HG03280 (cell line): ENCODE measurements around the gene P3H3.

Experiments
- ATAC-seq: cut with Tn5 transposase; IDR thresholded peaks from one replicate; pipeline ENCODE4 v1.9.1; 2021; ENCODE audit warnings: mild to moderate bottlenecking, moderate library complexity; ENCODE audit not compliant: unreplicated experiment

Gene P3H3

GRCh38 chr12:6842075-6842474, 13.9 kb downstream of the P3H3 start:
- no peak for ATAC-seq

DNA sequence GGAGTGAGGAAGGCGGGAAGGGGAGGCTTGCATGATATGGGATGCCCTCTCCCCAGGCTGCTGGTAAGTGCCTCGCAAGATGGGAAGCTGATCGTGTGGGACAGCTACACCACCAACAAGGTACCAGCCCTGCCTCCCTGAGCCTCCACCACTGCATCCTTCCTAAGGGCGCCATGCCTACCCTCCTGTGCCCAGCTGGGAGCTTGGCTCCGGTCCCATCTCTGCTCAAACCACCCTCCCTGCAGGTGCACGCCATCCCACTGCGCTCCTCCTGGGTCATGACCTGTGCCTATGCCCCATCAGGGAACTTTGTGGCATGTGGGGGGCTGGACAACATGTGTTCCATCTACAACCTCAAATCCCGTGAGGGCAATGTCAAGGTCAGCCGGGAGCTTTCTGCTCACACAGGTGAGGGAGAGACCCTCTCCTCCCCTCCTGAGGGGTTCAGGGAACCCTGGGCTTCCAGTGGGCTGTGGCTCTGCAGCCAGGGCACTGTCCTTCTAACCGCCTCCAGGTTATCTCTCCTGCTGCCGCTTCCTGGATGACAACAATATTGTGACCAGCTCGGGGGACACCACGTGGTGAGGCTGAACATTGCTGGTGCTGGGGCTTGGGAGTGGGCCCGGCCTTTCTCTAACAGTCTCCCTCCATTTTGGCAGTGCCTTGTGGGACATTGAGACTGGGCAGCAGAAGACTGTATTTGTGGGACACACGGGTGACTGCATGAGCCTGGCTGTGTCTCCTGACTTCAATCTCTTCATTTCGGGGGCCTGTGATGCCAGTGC, 15.1 kb downstream of the P3H3 start:
- no peak for ATAC-seq

DNA sequence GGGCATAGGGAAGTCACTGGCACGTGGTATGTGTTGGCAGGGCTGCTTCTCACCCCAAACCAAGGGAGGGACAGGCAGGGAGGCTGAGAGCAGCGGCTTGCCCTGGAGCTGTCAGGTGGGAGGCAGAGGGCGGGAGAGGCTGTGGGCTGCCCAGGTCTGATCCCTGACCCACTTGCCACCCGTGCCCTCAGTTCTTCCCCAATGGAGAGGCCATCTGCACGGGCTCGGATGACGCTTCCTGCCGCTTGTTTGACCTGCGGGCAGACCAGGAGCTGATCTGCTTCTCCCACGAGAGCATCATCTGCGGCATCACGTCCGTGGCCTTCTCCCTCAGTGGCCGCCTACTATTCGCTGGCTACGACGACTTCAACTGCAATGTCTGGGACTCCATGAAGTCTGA, 17.2 kb downstream of the P3H3 start:
- ATAC-seq: no peak

DNA sequence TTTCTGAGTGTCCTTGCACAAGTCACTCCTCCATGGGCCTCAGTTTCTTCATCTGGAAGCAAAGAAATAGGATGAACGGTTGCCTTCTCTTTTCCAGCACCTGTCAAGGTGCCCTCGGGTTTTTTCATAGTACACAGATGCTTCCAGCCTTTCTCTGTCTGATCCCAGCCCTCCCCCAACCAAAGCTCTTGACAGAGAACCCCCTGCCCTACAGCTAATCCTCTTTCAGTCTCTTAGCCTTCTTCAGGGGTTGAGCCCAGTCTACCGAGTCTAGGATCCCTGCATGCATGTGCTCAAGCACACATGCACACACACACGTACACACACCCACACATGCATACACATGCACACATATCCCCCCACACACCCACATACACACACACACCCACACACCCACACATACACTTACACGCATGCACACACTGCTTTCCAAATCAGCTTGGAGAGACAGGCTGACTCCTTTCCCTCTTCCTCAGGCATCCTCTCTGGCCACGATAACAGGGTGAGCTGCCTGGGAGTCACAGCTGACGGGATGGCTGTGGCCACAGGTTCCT, 18.2 kb downstream of the P3H3 start:
- no peak for ATAC-seq

- ATAC-seq: no peak
These were observed 19.5 kb downstream of the P3H3 start for GRCh38 chr12:6847676-6848075.

GRCh38 chr12:6849427-6849826, 21.2 kb downstream of the P3H3 start:
- ATAC-seq: no peak

DNA sequence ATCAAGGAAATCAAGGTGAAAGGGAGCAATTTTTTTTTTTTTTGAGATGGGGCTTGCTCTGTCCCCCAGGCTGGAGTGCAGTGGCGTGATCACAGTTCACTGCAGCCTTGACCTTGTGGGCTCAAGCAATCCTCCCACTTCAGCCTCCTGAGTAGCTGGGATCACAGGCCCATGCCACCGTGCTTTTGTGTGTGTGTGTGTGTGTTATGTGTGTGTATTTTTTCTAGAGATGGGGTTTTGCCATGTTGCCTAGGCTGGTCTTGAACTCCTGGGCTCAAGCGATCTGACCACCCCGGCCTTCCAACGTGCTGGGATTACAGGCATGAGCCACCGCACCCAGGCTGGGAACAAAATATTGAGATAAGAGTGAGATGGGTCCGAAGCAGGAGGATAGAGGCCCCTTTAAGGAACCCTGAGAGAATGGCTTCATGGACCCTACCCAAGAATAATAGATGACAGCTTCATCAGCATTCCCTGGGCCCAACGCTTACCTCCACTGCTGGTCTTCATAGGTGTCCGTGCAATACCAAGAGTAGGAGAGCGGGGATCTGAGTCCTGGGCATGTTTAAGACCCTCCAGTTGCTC, 21.9 kb downstream of the P3H3 start:
- no peak for ATAC-seq

DNA sequence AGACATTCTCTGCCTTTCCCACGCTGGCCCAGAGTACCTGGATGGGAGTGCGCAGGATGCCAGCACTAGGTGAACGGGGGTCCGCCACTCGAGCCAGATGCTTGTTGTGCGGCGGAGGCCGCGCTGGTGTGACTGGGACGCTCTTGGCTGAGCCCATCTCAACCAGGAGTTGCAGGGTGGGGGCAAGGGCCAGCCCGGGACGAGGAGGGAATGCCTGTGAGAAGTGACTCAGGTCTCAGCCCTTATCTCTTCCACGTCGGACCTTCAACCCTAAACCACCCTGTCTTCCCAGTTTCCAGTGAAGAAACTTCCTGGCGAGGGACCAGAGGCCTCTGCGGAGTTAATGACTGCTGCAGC, 22.6 kb downstream of the P3H3 start:
- no peak for ATAC-seq

DNA sequence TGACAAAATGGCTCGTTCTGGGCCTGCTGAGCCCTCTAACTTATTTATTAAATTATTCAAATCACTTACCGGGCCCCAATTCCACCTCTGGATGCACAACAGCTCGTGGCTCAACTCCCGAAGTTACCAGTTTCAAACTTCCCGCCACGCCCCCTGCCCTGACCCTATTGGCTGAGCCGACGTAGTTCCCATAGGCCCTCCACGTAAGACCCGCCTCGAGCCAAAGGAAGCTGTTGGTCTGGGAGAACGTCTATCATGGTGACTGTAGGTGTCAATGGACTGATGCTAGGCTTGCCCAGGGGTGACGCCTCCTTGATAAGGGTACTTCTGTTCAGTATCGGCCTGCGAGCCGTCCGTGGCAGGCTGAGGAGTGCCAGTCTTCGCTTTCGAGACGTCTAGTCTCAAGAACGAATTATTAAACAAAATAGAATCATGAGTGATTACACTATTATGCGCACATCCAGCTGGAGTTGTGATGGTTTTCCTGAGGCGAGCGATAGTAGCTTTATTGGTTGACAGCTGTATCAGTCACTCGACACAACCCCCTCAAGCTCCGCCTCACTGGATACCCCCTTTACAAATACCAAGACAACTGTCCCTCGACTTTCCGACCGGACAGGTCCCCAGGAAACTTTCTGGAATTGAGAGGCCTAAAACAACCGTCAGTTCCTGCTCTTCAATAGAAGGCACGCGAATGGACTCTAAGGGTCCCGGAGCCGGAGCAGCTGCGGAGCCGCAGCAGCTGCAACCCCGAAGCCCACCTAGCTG, 23.1 kb downstream of the P3H3 start, which contains the start of gene CDCA3:
Gene CDCA3 (minus strand): TSS at position 134 of the 768 bp plus-strand sequence. CDS start 334 bp downstream, outside the sequence.
- peak; percentile 52 for ATAC-seq

DNA sequence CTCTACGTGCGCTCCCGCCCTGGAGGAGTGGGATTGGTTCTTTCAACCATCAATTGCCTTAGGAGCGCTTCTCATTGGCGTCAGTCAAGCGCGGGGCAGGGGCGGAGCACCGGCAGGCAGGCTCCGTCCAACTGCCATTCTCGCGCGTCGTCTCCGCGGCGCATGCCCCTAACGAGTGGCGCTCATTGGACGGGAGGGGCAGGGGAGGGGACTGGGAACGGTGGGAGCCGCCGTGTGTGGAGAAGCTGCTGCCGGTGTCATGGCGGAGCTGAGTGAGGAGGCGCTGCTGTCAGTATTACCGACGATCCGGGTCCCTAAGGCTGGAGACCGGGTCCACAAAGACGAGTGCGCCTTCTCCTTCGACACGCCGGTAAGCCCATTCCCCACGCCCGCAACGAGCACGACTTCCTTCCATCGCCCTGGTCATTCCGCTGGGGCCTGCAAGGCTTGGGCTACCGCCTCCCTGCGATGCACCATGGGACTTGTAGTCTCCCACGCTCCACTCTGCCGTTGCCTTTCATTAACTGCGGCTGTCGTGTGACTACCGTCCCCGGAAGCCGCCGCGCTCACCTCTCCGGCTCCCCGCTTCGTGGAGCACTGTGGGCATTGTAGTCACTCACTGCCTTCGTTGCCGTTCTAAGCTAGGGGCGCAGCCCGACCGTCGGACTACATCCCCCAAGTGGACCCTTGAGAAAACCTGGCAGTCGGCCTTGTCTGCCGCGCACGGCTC, 23.9 kb downstream of the P3H3 start, which contains the start of gene USP5:
Gene USP5 (plus strand): TSS at position 230 of the 730 bp plus-strand sequence. CDS start 30 bp downstream, at position 260.
- peak; percentile 72 for ATAC-seq

DNA sequence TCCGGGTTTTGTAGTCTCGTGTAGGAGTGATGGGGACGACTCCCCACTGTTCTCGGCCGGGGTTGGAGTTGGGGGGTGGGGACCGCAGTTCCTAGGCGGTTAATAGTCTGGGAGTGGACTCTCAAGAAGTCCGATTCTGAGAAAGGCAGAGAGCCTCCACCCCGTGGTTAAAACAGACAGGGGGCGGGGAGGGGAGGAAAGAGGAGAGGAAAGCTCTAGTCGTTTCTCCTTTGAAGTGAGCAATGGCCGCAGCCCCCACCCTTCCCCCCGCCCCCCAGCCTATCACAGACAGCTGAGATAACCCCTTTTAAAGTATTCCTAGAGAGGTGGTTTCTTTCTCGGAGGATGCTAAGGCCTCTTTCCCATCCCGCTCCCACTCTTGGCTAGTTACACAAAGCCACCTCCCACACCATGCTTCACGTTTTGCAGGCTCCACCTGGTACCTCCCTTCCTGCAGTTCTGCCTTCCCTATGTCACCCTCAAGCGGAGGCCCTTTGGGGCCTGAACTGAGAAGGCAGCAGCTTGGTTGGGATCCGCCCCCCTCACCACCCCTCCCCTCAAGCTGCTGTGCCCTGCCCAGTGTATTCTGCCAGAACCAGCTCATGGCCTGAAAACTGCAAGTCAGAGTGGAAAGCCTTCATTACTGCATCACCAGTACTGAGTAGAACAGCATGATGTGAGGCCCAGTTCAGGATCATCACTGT, 24.6 kb downstream of the P3H3 start:
- no peak for ATAC-seq

- ATAC-seq: no peak
These were observed 25.4 kb downstream of the P3H3 start for GRCh38 chr12:6853626-6854025.

GRCh38 chr12:6854036-6854435, 25.8 kb downstream of the P3H3 start:
- no peak for ATAC-seq

DNA sequence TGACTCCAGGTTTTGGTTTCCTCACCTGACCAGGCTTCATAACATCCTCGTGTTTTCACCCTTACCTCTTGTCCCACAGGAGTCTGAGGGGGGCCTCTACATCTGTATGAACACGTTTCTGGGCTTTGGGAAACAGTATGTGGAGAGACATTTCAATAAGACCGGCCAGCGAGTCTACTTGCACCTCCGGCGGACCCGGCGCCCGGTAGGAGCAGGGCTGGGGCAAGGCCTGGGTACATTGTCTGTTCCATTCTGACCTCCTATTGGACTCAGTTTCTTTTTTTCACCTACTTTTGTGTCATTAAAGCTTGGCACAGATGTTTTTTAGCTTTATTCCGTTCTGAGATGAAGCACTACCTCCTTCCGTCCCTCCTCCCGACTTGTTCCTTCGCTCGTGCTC, 27.1 kb downstream of the P3H3 start:
- no peak for ATAC-seq

DNA sequence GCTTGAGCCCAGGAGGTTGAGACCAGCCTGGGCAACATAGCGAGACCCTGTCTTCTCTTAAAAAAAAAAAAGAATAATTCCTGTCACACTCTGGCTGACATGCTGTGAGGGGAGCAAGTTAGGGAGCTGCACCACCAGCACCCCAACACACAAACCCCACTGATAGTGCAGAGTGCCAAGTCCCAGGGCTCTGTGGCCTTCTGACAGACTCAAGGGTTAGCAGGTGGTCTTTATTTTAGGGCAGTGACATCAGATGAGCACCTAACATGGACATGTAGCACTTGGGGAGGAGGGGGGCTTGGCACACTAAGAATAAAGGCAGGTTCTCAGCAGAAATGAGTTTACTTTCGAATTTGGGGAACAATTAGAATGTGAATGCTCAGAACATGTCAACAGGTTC, 30.6 kb downstream of the P3H3 start:
- no peak for ATAC-seq

DNA sequence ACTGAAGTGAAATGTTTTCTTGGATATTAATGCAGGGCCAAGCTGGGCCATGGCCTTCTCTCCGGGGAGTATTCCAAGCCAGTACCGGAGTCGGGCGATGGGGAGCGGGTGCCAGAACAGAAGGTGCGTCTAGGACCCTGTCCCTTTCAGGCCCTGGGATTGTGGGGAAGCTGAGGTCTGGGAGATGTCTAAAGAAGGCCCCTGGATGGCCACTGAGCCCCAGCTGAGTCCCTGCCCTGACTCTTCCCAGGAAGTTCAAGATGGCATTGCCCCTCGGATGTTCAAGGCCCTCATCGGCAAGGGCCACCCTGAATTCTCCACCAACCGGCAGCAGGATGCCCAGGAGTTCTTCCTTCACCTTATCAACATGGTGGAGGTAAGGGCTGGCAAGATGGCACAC, 31.9 kb downstream of the P3H3 start:
- no peak for ATAC-seq

- ATAC-seq: no peak
These were observed 32.7 kb downstream of the P3H3 start for GRCh38 chr12:6860942-6861341.

GRCh38 chr12:6861391-6861790, 33.2 kb downstream of the P3H3 start:
- ATAC-seq: no peak

DNA sequence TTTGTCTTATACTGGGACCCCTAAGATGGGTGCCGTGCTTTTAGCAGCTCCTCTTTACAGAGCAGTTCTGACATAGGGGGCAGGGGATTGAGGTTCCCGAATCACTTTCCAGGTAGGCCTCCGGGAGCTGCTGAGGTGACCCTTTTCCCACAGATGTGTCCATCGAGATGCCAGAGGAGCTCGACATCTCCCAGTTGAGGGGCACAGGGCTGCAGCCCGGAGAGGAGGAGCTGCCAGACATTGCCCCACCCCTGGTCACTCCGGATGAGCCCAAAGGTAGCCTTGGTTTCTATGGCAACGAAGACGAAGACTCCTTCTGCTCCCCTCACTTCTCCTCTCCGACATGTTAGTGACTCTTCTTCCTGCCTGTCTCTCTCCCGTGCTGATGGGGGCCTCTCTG, 34.8 kb downstream of the P3H3 start:
- ATAC-seq: no peak
